Activated naive CD4-positive, alpha-beta T cell treated with anti-CD3 and anti-CD28 coated beads, Interleukin-2, amount 50 U/mL, for 72 hours (primary cell): Measurements from ENCODE around the gene S1PR5. TPM values are rescaled to one million over a fixed set of nuclear protein-coding genes. Genes with fewer than 3 reads are reported as not detected.
A peak's percentile ranks its signal among the peaks of the same experiment; 100 is the strongest.
"Not testable (repeated sequence)": the region's sequence is repeated elsewhere in the genome, so short reads cannot be mapped to it uniquely, and the experiment has no call there.

Source experiments
- ATAC-seq, 2 donors: fragments of 150-1000 bp; cut with Tn5 transposase; 2 replicates each; pipeline ENCODE4 v1.10.0; 2021; ENCODE audit warnings: mild to moderate bottlenecking in 2 of 2, moderate library complexity in 2 of 2
- DNase-seq, 2 donors: peaks; one replicate each; pipeline ENCODE4 v3.0.0; 2021 to 2022; ENCODE audit warnings: low spot score in 2 of 2
- H3K27ac Mint-ChIP-seq, 2 donors: one replicate each; pipeline ENCODE4 v1.8.0; 2022; ENCODE audit warnings: mild to moderate bottlenecking in 2 of 2, mixed read lengths in 2 of 2
- H3K36me3 Mint-ChIP-seq, 2 donors: one replicate each; pipeline ENCODE4 v1.8.0; 2022; ENCODE audit warnings: mixed read lengths in 2 of 2
- H3K9me3 Mint-ChIP-seq, 2 donors: one replicate each; pipeline ENCODE4 v1.8.0; 2022; ENCODE audit warnings: mixed read lengths in 2 of 2
- total RNA-seq, 2 donors: library from RNA; stranded (reverse); gene quantifications; one replicate each; pipeline ENCODE4 v1.2.3, GENCODE V29; 2022

Gene S1PR5
- under 1 TPM; 0.23 to 0.27 TPM for total RNA-seq

- Mint-ChIP-seq H3K27ac (no peak within 1 kb of the TSS), H3K36me3 (peaks cover 0 to 12% of the 10 kb centered on the region in 2 donors), H3K9me3 (no peaks in the 10 kb centered on the region)
- DNase-seq (no peak), ATAC-seq (peak; percentile 27 to 41)
Observed at GRCh38 chr19:10517361-10517759, at the start of gene S1PR5. TSS of gene S1PR5 (minus strand) at chr19:10517447. CDS start at chr19:10515011, 2,436 bp downstream.

GRCh38 chr19:10566658-10567410 lies 49.6 kb upstream of the S1PR5 start:
- peaks cover 35 to 36% of the 10 kb centered on the region in 2 donors for H3K36me3 Mint-ChIP-seq
- DNase-seq = peak; percentile 59 to 71
- peak; percentile 3 to 19 for ATAC-seq
- no peaks in the 10 kb centered on the region for H3K9me3 Mint-ChIP-seq
- peak overlapping the region; percentile 90 to 95 for H3K27ac Mint-ChIP-seq

DNA sequence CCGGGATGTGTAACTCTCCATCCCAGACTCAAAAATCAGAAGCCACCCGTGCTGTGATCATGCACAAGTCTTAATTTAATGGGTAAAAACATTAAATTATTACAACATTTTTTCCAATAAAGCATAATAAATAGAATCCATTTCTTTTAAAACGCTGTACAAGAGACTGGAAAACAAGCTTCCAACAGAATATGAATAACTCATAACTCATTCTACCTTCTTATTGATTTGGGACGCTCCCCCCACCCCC lies 49.1 kb upstream of the S1PR5 start:
- peaks cover 35 to 41% of the 10 kb centered on the region in 2 donors for H3K36me3 Mint-ChIP-seq
- peak overlapping the region; percentile 90 to 95 for H3K27ac Mint-ChIP-seq
- H3K9me3 Mint-ChIP-seq = no peaks in the 10 kb centered on the region
- no peak for ATAC-seq
- no peak for DNase-seq

GRCh38 chr19:10565567-10566407 lies 48.5 kb upstream of the S1PR5 start, which contains the start of gene KRI1:
TSS of gene KRI1 (minus strand) at chr19:10566010. CDS start at chr19:10565999, 11 bp downstream.
- Mint-ChIP-seq H3K36me3 (peaks cover 35 to 44% of the 10 kb centered on the region in 2 donors), H3K27ac (peak within 1 kb of the TSS; percentile 95 to 97), H3K9me3 (no peaks in the 10 kb centered on the region)
- DNase-seq (peak; percentile 100), ATAC-seq (peak; percentile 52 to 57)

- peak in 1 of 2 donors; percentile 3 for ATAC-seq
- peaks cover 35 to 48% of the 10 kb centered on the region in 2 donors for H3K36me3 Mint-ChIP-seq
- peak; percentile 60 to 69 for DNase-seq
- no peaks in the 10 kb centered on the region for H3K9me3 Mint-ChIP-seq
- peak overlapping the region; percentile 95 to 97 for H3K27ac Mint-ChIP-seq
Observed at GRCh38 chr19:10565028-10565566, 47.9 kb upstream of the S1PR5 start.

GRCh38 chr19:10562609-10563008 lies 45.4 kb upstream of the S1PR5 start:
- H3K27ac Mint-ChIP-seq = peak overlapping the region in 1 of 2 donors; percentile 82

DNA sequence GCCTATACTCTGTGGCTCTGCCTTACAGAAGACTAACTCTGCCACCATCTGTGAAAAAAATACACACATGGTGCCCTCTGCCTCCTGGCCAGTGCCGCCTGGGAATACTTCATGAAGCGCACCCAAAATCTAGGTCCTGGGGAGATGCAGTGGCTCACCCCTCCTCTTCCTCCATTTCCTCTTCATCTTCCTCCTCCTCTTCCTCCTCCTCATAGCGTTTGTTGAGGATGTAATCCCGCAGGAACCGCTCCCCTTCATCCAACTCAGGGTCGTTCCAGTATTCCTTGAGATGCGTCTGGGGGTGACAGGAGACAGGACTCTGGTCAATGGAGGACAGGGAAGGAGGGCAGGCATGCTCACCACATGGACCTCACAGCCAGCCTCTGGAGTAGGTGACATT lies 42.9 kb upstream of the S1PR5 start:
- Mint-ChIP-seq H3K36me3 (peaks cover 8 to 21% of the 10 kb centered on the region in 2 donors), H3K9me3 (no peaks in the 10 kb centered on the region), H3K27ac (peak overlapping the region in 1 of 2 donors; percentile 59)
- ATAC-seq (no peak), DNase-seq (no peak)

More at GRCh38 chr19:10562609-10563008, 45.4 kb upstream of the S1PR5 start:
- no peak for ATAC-seq
- no peak for DNase-seq
- Mint-ChIP-seq H3K36me3 (peaks cover 24 to 36% of the 10 kb centered on the region in 2 donors), H3K9me3 (no peaks in the 10 kb centered on the region)

- H3K27ac Mint-ChIP-seq = peak overlapping the region; percentile 60 to 91
- peaks cover 0 to 23% of the 10 kb centered on the region in 2 donors for H3K36me3 Mint-ChIP-seq
- ATAC-seq = no peak
- H3K9me3 Mint-ChIP-seq = no peaks in the 10 kb centered on the region
- DNase-seq = no peak
Observed at GRCh38 chr19:10557603-10558197, 40.5 kb upstream of the S1PR5 start.

- no peak for DNase-seq
- peak overlapping the region; percentile 29 to 85 for H3K27ac Mint-ChIP-seq
- H3K9me3 Mint-ChIP-seq = no peaks in the 10 kb centered on the region
- peaks cover 0 to 21% of the 10 kb centered on the region in 2 donors for H3K36me3 Mint-ChIP-seq
- ATAC-seq = no peak
Observed at GRCh38 chr19:10555610-10555973, 38.3 kb upstream of the S1PR5 start.

GRCh38 chr19:10554760-10555609 lies 37.7 kb upstream of the S1PR5 start:
- DNase-seq = no peak
- Mint-ChIP-seq H3K9me3 (no peaks in the 10 kb centered on the region), H3K27ac (peak overlapping the region; percentile 85 to 90), H3K36me3 (peaks cover 0 to 21% of the 10 kb centered on the region in 2 donors)
- peak in 1 of 2 donors; percentile 12 for ATAC-seq

DNA sequence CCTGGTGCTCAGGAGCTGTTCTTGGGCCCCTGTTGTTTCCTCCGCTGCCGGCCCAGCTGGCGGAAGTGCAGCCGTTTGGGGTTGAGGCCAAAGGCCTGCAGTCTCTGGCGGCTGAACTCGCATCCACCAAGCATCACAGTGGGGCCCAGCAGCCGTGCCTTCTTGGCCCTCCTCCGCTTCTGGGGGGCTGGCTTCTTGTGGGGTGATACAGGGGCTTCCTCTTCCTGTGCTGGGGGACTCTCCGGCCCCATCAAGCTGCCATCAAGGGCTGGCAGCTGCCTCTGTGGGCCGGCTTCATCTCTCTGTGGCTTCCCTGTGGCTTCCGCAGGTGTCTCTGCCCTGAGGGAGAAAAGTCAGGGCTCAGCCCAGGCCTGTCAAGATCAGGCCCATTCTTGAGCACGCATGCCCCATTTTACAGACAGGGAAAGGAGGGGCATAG lies 36.7 kb upstream of the S1PR5 start:
- Mint-ChIP-seq H3K27ac (peak overlapping the region; percentile 85 to 90), H3K36me3 (peaks cover 0 to 21% of the 10 kb centered on the region in 2 donors), H3K9me3 (no peaks in the 10 kb centered on the region)
- ATAC-seq = peak; percentile 69 to 70
- DNase-seq = peak in 1 of 2 donors; percentile 33

GRCh38 chr19:10553087-10553667 lies 35.9 kb upstream of the S1PR5 start:
- ATAC-seq = no peak
- Mint-ChIP-seq H3K27ac (peak overlapping the region; percentile 85 to 86), H3K9me3 (no peaks in the 10 kb centered on the region), H3K36me3 (peaks cover 0 to 21% of the 10 kb centered on the region in 2 donors)
- DNase-seq = no peak

DNA sequence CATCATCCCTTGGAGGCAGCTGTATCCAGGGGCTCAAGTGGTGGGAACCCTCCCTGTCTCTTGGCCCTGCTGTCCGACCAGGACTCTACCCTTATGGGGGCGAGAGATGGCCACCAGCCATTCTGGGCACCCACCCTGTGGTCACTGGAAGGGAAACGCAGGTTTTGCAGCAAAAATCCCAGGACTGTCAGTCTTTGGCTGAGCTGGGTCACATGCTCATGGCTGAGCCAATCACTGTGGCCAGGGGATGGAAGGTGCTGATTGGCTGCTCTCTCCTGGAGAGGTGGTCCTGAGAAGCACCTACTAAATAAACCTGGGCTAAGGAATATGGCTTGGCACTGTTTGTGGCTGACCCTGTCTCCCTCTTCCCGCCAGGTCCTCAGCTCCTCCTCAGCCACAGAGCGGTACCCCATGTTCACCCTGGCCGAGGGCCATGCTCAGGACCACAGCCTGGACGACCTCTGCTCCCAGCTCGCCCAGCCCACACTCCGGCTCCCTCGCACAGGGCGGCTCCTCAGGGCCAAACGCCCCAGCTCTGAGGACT lies 35.3 kb upstream of the S1PR5 start:
- Mint-ChIP-seq H3K9me3 (no peaks in the 10 kb centered on the region), H3K36me3 (peaks cover 0 to 21% of the 10 kb centered on the region in 2 donors), H3K27ac (peak overlapping the region in 1 of 2 donors; percentile 85)
- DNase-seq (no peak), ATAC-seq (peak; percentile 36 to 42)

GRCh38 chr19:10551698-10552301 lies 34.6 kb upstream of the S1PR5 start:
- peak in 1 of 2 donors; percentile 50 for DNase-seq
- no peak overlapping the region for H3K27ac Mint-ChIP-seq
- no peaks in the 10 kb centered on the region for H3K9me3 Mint-ChIP-seq
- ATAC-seq = peak in 1 of 2 donors; percentile 38
- H3K36me3 Mint-ChIP-seq = peaks cover 0 to 21% of the 10 kb centered on the region in 2 donors

GRCh38 chr19:10551006-10551405 lies 33.8 kb upstream of the S1PR5 start:
- not testable (repeated sequence) for DNase-seq, ATAC-seq, H3K9me3 Mint-ChIP-seq, H3K27ac Mint-ChIP-seq
- peaks cover 0 to 21% of the 10 kb centered on the region in 2 donors for H3K36me3 Mint-ChIP-seq
